GM12872 (cell line): ENCODE data around the gene RSAD1.

Source experiments
- CTCF ChIP-seq: IDR thresholded peaks from 3 replicates; pipeline ENCODE4 v1.5.1; 2011; ENCODE audit warnings: low read depth, mild to moderate bottlenecking, low read length, moderate library complexity; ENCODE audit not compliant: insufficient read depth

RSAD1 gene

GRCh38 chr17:50478391-50479381 lies at the start of gene RSAD1:
Gene RSAD1 (plus strand): TSS chr17:50478860. CDS start chr17:50478885, 25 bp downstream.
- TF ChIP-seq CTCF = peak; percentile 80

- no peak for TF ChIP-seq CTCF
Measured at GRCh38 chr17:50429793-50430192, 48.9 kb upstream of the RSAD1 start.

GRCh38 chr17:50430821-50431618 lies 47.6 kb upstream of the RSAD1 start:
- TF ChIP-seq CTCF = no peak

GRCh38 chr17:50432125-50432762 lies 46.4 kb upstream of the RSAD1 start:
- TF ChIP-seq CTCF = no peak

- TF ChIP-seq CTCF = no peak
Measured at GRCh38 chr17:50437409-50437808, 41.3 kb upstream of the RSAD1 start.

GRCh38 chr17:50439008-50439407 lies 39.7 kb upstream of the RSAD1 start:
- no peak for TF ChIP-seq CTCF
